ENCODE results near the gene MICALL1. TPM values are rescaled to one million over a fixed set of nuclear protein-coding genes. Genes with fewer than 3 reads are reported as not detected.

MICALL1 gene
- total RNA-seq, 4 donors from 2014 or later, result 124 to 150 (median 143) TPM

DNA sequence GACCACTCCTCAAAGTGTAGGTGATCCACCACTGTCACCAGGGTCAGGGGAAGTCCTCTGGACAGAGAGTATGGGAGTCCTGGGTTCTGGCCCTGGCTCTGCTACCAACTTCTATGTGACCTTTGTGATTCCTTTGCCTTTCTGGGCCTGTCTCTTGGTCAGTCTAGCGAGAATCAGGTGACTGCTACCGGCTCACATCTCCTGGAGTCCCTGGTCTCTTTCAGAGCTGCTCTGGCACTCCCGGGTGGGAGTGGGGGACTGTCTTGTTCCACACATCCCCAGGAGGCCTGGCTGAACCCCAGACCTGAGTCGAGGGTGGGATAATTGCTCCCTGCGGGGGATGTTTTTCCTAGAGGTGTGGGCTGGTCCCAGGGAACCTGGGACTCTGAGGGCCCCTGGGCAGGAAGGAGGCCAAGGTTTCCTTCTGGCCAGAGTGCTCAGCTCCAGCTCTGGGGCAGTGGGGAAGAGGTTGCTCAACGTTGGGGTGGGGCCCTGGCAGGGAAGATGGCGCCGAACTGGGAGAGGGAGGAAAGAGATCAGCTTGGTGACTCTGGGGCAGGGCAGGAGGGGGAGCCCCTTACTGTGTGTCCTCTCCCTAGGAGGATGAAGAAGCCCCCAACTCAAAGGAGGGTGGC lies 76.2 kb downstream of the MICALL1 start:
- H3K4me3 ChIP-seq (ENCODE audit: low read depth, poor library complexity, severe bottlenecking), result no peak overlapping the region
- DNase-seq (ENCODE audit: low spot score in 2 of 2), result no peak
- intact Hi-C loops (cut with DNase I; ENCODE audit: low total_unique reads), result no loop called here
- WGBS, 2 donors, result 60 to 69% methylated on average over 8 of the region's 8 CpGs
- TF ChIP-seq POLR2A (IDR thresholded peaks at IDR 0.05), result no peak
- TF ChIP-seq, protein P1, sequence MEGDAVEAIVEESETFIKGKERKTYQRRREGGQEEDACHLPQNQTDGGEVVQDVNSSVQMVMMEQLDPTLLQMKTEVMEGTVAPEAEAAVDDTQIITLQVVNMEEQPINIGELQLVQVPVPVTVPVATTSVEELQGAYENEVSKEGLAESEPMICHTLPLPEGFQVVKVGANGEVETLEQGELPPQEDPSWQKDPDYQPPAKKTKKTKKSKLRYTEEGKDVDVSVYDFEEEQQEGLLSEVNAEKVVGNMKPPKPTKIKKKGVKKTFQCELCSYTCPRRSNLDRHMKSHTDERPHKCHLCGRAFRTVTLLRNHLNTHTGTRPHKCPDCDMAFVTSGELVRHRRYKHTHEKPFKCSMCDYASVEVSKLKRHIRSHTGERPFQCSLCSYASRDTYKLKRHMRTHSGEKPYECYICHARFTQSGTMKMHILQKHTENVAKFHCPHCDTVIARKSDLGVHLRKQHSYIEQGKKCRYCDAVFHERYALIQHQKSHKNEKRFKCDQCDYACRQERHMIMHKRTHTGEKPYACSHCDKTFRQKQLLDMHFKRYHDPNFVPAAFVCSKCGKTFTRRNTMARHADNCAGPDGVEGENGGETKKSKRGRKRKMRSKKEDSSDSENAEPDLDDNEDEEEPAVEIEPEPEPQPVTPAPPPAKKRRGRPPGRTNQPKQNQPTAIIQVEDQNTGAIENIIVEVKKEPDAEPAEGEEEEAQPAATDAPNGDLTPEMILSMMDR (IDR thresholded peaks at IDR 0.05), result no peak

GRCh38 chr22:37982938-37983859 lies 77.1 kb downstream of the MICALL1 start:
- no peak overlapping the region for H3K4me3 ChIP-seq (ENCODE audit: low read depth, poor library complexity, severe bottlenecking)
- WGBS, 2 donors, result 67 to 73% methylated on average over 74 to 79 of the region's 84 CpGs
- no peak for DNase-seq (ENCODE audit: low spot score in 2 of 2)
- no peak for TF ChIP-seq POLR2A (IDR thresholded peaks at IDR 0.05)
- TF ChIP-seq, protein P1 (IDR thresholded peaks at IDR 0.05), result no peak
- intact Hi-C loops (cut with DNase I; ENCODE audit: low total_unique reads), result no loop called here

- TF ChIP-seq POLR2A (IDR thresholded peaks at IDR 0.05), result no peak
- TF ChIP-seq, protein P1 (IDR thresholded peaks at IDR 0.05), result no peak
- 71 to 72% methylated on average over 42 of the region's 42 CpGs for WGBS, 2 donors
- no peak for DNase-seq (ENCODE audit: low spot score in 2 of 2)
- intact Hi-C loops (cut with DNase I; ENCODE audit: low total_unique reads), result no loop called here
- no peak within 1 kb of the TSS for H3K4me3 ChIP-seq (ENCODE audit: low read depth, poor library complexity, severe bottlenecking)
Observed at GRCh38 chr22:37983860-37984791, 78.0 kb downstream of the MICALL1 start, which contains the start of gene SOX10. SOX10 (minus strand) TSS chr22:37984555; CDS start chr22:37983784, 771 bp downstream.

DNA sequence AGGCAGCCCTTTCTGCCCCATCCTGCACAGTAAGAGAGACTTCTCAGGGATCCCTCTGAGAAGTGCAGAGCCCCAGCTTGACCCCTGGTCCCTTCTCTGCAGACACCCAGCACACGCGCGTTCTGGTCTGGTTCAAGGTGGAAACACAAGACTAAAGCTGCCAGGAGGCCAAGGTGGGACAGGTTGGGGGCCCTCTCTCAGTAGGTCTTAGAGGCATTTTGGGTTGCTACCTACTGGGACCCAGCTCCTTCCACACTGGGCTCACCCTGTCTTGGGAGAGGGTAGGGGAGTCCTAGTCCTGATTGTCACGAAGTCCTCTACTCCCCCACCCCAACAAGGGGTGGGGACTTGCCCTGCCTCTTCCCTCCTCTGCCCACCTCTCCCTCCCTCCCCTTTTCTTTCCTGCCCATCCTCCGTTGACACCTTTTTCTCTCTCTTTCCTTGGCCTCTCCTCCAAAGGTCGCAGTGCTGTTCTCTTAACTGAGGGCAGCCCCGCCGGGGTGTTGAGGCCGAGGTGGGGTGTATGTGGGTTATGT lies 79.0 kb downstream of the MICALL1 start:
- 82 to 87% methylated on average over 9 of the region's 9 CpGs for WGBS, 2 donors
- H3K4me3 ChIP-seq (ENCODE audit: low read depth, poor library complexity, severe bottlenecking), result no peak overlapping the region
- TF ChIP-seq, protein P1 (IDR thresholded peaks at IDR 0.05), result no peak
- TF ChIP-seq POLR2A (IDR thresholded peaks at IDR 0.05), result no peak
- intact Hi-C loops (cut with DNase I; ENCODE audit: low total_unique reads), result no loop called here
- DNase-seq (ENCODE audit: low spot score in 2 of 2), result no peak

DNA sequence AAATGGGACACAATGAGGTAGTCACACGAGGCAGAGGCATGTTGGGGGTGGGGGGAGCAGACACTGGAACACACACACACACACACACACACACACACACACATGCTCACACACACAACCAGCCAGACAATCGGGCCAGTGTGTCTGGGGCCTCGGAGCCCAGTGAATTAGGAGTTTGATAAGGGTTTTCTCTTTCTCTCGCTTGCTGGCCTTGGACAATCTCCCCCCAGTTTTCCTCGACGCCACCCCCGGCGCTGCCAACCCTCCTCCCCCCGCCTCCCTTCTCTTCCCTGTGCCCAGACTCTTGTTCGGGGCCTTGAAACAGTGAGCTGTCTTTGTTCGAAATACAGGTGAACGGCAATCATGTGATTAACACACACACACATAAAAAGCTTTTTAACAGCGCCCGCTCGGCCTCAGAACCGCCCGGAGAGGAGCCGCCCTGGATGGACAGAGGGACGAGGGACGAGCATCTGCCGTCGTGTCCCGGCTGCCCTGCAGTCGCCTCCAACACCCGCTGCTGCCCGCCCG lies 79.7 kb downstream of the MICALL1 start:
- H3K4me3 ChIP-seq (ENCODE audit: low read depth, poor library complexity, severe bottlenecking), result no peak overlapping the region
- intact Hi-C loops (cut with DNase I; ENCODE audit: low total_unique reads), result no loop called here
- DNase-seq (ENCODE audit: low spot score in 2 of 2), result no peak
- 87 to 89% methylated on average over 17 to 27 of the region's 27 CpGs for WGBS, 2 donors
- TF ChIP-seq, protein P1 (IDR thresholded peaks at IDR 0.05), result no peak
- TF ChIP-seq POLR2A (IDR thresholded peaks at IDR 0.05), result no peak
